ENCODE data around the gene TMEM79.

Gene TMEM79

GRCh38 chr1:156249593-156249992, 34.5 kb upstream of the TMEM79 start:
- TF ChIP-seq CTCF (IDR thresholded peaks at IDR 0.05; ENCODE audit: low read depth, low read length, missing control alignments) = no peak
- no peak overlapping the region for H3K4me3 ChIP-seq (replicated peaks; ENCODE audit: low read depth, low read length)

GRCh38 chr1:156251527-156251926, 32.6 kb upstream of the TMEM79 start:
- no peak for TF ChIP-seq CTCF (IDR thresholded peaks at IDR 0.05; ENCODE audit: low read depth, low read length, missing control alignments)
- no peak for DNase-seq (ENCODE audit: extremely low read depth, low read depth)
- H3K4me3 ChIP-seq (replicated peaks; ENCODE audit: low read depth, low read length) = no peak overlapping the region

More at GRCh38 chr1:156249593-156249992, 34.5 kb upstream of the TMEM79 start:
- DNase-seq (ENCODE audit: extremely low read depth, low read depth) = no peak

- TF ChIP-seq CTCF (IDR thresholded peaks at IDR 0.05; ENCODE audit: low read depth, low read length, missing control alignments) = no peak
- DNase-seq (ENCODE audit: extremely low read depth, low read depth) = no peak
- no peak overlapping the region for H3K4me3 ChIP-seq (replicated peaks; ENCODE audit: low read depth, low read length)
These were observed 30.5 kb upstream of the TMEM79 start for GRCh38 chr1:156253634-156254033.

- no peak for TF ChIP-seq CTCF (IDR thresholded peaks at IDR 0.05; ENCODE audit: low read depth, low read length, missing control alignments)
- H3K4me3 ChIP-seq (replicated peaks; ENCODE audit: low read depth, low read length) = no peak overlapping the region
- DNase-seq (ENCODE audit: extremely low read depth, low read depth) = no peak
These were observed 26.4 kb upstream of the TMEM79 start for GRCh38 chr1:156257711-156258110.

GRCh38 chr1:156258859-156259258, 25.3 kb upstream of the TMEM79 start:
- DNase-seq (ENCODE audit: extremely low read depth, low read depth) = no peak

GRCh38 chr1:156259805-156260204, 24.3 kb upstream of the TMEM79 start:
- DNase-seq (ENCODE audit: extremely low read depth, low read depth) = no peak
- H3K4me3 ChIP-seq (replicated peaks; ENCODE audit: low read depth, low read length) = no peak overlapping the region
- peak; percentile 12 for TF ChIP-seq CTCF (IDR thresholded peaks at IDR 0.05; ENCODE audit: low read depth, low read length, missing control alignments)

More at GRCh38 chr1:156258859-156259258, 25.3 kb upstream of the TMEM79 start:
- no peak for TF ChIP-seq CTCF (IDR thresholded peaks at IDR 0.05; ENCODE audit: low read depth, low read length, missing control alignments)
- no peak overlapping the region for H3K4me3 ChIP-seq (replicated peaks; ENCODE audit: low read depth, low read length)

- DNase-seq (ENCODE audit: extremely low read depth, low read depth) = no peak
- H3K4me3 ChIP-seq (replicated peaks; ENCODE audit: low read depth, low read length) = no peak overlapping the region
- no peak for TF ChIP-seq CTCF (IDR thresholded peaks at IDR 0.05; ENCODE audit: low read depth, low read length, missing control alignments)
These were observed 23.2 kb upstream of the TMEM79 start for GRCh38 chr1:156260896-156261295.

Measured in HFF-Myc (cell line).